GM10248 (cell line): ENCODE results near the gene MTMR12.
"Not testable (repeated sequence)": the region's sequence is repeated elsewhere in the genome, so short reads cannot be mapped to it uniquely, and the experiment has no call there.

Experiments used
- CTCF ChIA-PET: fragments of 300-600 bp; sonication (Branson Sonifier 250); formaldehyde crosslinking; extraction: SDS; loops from one replicate; lab custom pipeline; 2021; ENCODE audit warnings: antibody characterized with exemption; lab: Yijun Ruan, JAX
- POLR2A ChIA-PET: fragments of 350-650 bp; sonication (Branson Sonifier 250); formaldehyde crosslinking; extraction: SDS; loops from one replicate; lab custom pipeline; 2020; ENCODE audit warnings: antibody characterized with exemption; lab: Yijun Ruan, JAX
- DNase-seq: peaks from one replicate; pipeline ENCODE4 v3.0.0; 2012; ENCODE audit errors: extremely low spot score
- TF ChIP-seq, protein P1 (sequence below): IDR thresholded peaks from 2 replicates; pipeline ENCODE4 v1.5.1; 2012; ENCODE audit warnings: mild to moderate bottlenecking, low read depth; ENCODE audit errors: extremely low read depth, missing control alignments, control extremely low read depth

The MTMR12 gene

DNA sequence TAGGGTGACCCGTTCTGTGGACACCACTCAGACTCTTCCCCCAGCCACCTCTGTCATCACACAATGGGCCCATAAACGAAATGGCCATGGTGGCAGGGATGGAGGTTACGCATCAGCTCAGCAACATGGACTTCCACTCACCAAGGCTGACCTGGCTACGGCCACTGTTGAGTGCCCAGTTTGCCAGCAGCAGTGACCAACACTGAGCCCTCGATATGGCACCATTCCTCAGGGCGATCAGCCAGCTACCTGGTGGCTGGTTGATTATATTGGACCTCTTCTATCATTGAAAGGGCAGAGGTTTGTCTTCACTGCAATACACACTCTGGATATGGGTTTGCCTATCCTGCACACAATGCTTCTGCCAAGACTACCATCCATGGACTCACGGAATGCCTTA is 21.1 kb downstream of the MTMR12 start:
- POLR2A ChIA-PET, result no interaction called here
- TF ChIP-seq, protein P1, sequence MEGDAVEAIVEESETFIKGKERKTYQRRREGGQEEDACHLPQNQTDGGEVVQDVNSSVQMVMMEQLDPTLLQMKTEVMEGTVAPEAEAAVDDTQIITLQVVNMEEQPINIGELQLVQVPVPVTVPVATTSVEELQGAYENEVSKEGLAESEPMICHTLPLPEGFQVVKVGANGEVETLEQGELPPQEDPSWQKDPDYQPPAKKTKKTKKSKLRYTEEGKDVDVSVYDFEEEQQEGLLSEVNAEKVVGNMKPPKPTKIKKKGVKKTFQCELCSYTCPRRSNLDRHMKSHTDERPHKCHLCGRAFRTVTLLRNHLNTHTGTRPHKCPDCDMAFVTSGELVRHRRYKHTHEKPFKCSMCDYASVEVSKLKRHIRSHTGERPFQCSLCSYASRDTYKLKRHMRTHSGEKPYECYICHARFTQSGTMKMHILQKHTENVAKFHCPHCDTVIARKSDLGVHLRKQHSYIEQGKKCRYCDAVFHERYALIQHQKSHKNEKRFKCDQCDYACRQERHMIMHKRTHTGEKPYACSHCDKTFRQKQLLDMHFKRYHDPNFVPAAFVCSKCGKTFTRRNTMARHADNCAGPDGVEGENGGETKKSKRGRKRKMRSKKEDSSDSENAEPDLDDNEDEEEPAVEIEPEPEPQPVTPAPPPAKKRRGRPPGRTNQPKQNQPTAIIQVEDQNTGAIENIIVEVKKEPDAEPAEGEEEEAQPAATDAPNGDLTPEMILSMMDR, result no peak
- CTCF ChIA-PET, result no interaction called here
- no peak for DNase-seq

- no peak for DNase-seq
- TF ChIP-seq, protein P1, result no peak
- CTCF ChIA-PET, result no interaction called here
- POLR2A ChIA-PET, result no interaction called here
Observed at GRCh38 chr5:32290922-32291321, 21.8 kb downstream of the MTMR12 start.

- CTCF ChIA-PET, POLR2A ChIA-PET, DNase-seq: not testable (repeated sequence)
Observed at GRCh38 chr5:32290501-32290900, 22.2 kb downstream of the MTMR12 start.

DNA sequence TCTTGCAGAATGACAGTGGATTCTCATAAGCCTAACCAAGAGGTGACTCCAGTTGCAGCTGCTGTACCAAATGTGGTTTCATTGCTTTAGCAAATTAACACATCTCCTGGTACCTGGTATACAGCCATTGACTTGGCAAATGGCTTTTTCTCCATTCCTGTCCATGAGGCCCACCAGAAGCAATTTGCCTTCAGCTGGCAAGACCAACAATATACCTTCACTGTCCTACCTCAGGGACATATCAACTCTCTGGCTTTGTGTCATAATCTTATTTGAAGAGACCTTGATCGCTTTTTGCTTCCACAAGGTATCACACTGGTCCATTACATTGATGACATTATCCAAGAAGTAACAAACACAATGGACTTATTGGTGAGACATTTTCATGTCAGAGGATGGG is 22.8 kb downstream of the MTMR12 start:
- CTCF ChIA-PET, result interaction anchor here (0.8 kb wide), 1 partner anchor 10 kb away, joined by 3 read pairs; no protein-coding TSS in a partner anchor
- POLR2A ChIA-PET, DNase-seq: not testable (repeated sequence)

- POLR2A ChIA-PET, DNase-seq: not testable (repeated sequence)
- CTCF ChIA-PET, result interaction anchor here (1.1 to 9.9 kb wide), 4 partner anchors 9 to 41 kb away, joined by 3 to 50 read pairs (median 4); no protein-coding TSS in a partner anchor
Observed at GRCh38 chr5:32288135-32288534, 24.6 kb downstream of the MTMR12 start.

- DNase-seq, POLR2A ChIA-PET: not testable (repeated sequence)
- CTCF ChIA-PET, result interaction anchor here (1.1 to 9.9 kb wide), 4 partner anchors 9 to 42 kb away, joined by 3 to 50 read pairs (median 4); no protein-coding TSS in a partner anchor
Observed at GRCh38 chr5:32287525-32287924, 25.2 kb downstream of the MTMR12 start.

DNA sequence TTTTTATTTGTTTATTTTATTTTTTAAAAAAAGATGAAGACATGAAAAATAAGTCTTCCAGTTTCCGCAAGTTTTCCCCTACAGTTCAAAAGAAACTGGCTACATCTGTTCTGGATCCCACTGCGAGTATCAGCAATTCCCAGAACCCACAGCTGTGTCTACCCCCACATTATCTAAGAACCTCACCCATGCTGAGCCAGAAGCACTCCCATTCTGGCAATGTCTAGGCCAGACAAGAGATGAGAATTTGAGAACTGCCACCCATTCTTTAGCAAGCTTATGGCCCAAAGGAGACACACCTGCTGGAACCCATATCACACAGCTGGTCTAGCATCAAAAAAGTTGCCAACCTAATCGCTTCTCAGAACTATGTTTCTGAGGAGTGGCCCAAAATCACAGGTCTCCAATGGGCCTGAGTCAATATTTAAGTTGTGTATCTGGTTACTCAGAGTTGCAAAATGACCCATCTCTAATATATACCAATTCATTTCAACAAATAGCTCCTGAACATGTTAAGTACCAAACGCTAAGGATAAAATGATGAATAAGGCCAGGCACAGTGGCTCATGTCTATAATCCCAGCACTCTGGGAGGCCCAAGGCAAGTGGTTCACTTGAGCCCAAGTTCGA is 27.1 kb downstream of the MTMR12 start:
- CTCF ChIA-PET, result interaction anchor here (1.0 to 9.9 kb wide), 3 partner anchors 11 to 44 kb away, joined by 3 to 50 read pairs (median 6); partner anchors contain the start of gene MTMR12
- TF ChIP-seq, protein P1, result no peak
- DNase-seq, result no peak
- POLR2A ChIA-PET, result no interaction called here

GRCh38 chr5:32283539-32284377 is 29.0 kb downstream of the MTMR12 start:
- DNase-seq, result peak; percentile 45
- POLR2A ChIA-PET, result interaction anchor here (0.7 kb wide), 1 partner anchor 29 kb away, joined by 6 read pairs; the partner anchor contains the start of gene MTMR12
- TF ChIP-seq, protein P1, result no peak
- CTCF ChIA-PET, result interaction anchor here (1.0 to 9.9 kb wide), 5 partner anchors 9 to 51 kb away, joined by 3 to 50 read pairs (median 6); partner anchors contain the start of gene MTMR12
